Measurements from ENCODE around the gene C5AR1. TPM values are rescaled to one million over a fixed set of nuclear protein-coding genes. Genes with fewer than 3 reads are reported as not detected.

C5AR1 gene
- total and polyA plus RNA-seq, 9 of the 15 experiments (the other 6 are each of a cell fraction or from before 2014, with no cell fraction given) = 0.06 to 1.6 (median 0.28) TPM; not detected in 3

DNA sequence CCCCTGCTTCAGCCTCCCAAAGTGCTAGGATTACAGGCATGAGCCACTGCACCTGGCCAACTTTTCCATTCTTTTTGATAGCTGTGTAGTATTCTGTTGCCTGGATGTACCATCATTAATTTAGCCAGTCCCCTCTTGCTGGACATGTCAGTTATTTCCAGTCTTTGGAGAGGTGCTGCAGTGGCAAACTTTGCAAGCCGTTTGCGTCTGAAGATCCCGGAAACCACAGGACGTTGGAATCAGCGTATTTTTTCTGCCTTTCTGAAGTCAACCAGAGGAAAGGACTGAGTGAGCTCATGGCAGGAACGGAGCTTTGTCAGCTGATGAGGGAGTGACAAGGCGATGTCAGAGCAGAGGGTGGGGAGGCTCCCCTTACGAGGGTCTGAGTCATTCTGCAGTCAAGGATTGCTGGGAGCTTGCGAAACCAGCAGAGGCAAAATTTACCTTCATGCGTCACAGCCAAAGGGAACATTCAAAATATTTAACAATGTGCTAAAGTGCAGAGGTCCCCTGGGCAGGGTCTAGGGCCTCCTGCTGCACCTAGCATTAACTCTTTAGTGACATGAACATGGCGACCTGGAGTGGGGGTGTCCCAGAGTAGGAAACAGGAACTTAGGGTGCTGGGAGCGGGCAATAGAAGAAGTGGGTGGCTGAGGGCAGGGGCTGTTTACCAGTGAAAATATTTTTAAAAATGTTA is 5.6 kb downstream of the C5AR1 start (continued):
- TF ChIP-seq MYBL2 (IDR thresholded peaks at IDR 0.05; ENCODE audit: low read depth) (no peak), MYBL2 (CRISPR knock-in tag; IDR thresholded peaks at IDR 0.05; ENCODE audit: borderline replicate concordance) (no peak), PCBP2 (IDR thresholded peaks at IDR 0.05; ENCODE audit: low read depth, low read length, poor library complexity, severe bottlenecking) (no peak), CSDE1 (IDR thresholded peaks at IDR 0.05) (no peak), HDAC1 (IDR thresholded peaks at IDR 0.05) (peak in 1 of 2 experiments; percentile 70; a peak in 2 of 4 replicates), EHMT2 (IDR thresholded peaks at IDR 0.05) (no peak; the same call in 1 of the 2 replicates), ZNF24 (IDR thresholded peaks at IDR 0.05) (peak; percentile 53; the same call in 1 of the 2 replicates), ZKSCAN3 (CRISPR knock-in tag; IDR thresholded peaks at IDR 0.05) (no peak), MBD2 (IDR thresholded peaks at IDR 0.05; ENCODE audit: borderline replicate concordance, low read depth) (no peak), NEUROD1 (IDR thresholded peaks at IDR 0.05; ENCODE audit: borderline replicate concordance, low read depth, low read length, partially characterized antibody) (peak; percentile 58), PML (IDR thresholded peaks at IDR 0.05; ENCODE audit: low read length) (no peak), MECOM (CRISPR knock-in tag; IDR thresholded peaks at IDR 0.05) (no peak), SRF (CRISPR knock-in tag; IDR thresholded peaks at IDR 0.05) (no peak), GTF2E2 (tag; IDR thresholded peaks at IDR 0.05) (peak; percentile 60; the same call in 1 of the 2 replicates), HCFC1 (IDR thresholded peaks at IDR 0.05; ENCODE audit: low read depth, low read length) (no peak), PPARD (CRISPR knock-in tag; IDR thresholded peaks at IDR 0.05) (no peak)
- TF ChIP-seq, protein P1, sequence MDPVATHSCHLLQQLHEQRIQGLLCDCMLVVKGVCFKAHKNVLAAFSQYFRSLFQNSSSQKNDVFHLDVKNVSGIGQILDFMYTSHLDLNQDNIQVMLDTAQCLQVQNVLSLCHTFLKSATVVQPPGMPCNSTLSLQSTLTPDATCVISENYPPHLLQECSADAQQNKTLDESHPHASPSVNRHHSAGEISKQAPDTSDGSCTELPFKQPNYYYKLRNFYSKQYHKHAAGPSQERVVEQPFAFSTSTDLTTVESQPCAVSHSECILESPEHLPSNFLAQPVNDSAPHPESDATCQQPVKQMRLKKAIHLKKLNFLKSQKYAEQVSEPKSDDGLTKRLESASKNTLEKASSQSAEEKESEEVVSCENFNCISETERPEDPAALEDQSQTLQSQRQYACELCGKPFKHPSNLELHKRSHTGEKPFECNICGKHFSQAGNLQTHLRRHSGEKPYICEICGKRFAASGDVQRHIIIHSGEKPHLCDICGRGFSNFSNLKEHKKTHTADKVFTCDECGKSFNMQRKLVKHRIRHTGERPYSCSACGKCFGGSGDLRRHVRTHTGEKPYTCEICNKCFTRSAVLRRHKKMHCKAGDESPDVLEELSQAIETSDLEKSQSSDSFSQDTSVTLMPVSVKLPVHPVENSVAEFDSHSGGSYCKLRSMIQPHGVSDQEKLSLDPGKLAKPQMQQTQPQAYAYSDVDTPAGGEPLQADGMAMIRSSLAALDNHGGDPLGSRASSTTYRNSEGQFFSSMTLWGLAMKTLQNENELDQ (CRISPR knock-in tag; IDR thresholded peaks at IDR 0.05; ENCODE audit: borderline replicate concordance) = no peak
- TF ChIP-seq, protein P2, sequence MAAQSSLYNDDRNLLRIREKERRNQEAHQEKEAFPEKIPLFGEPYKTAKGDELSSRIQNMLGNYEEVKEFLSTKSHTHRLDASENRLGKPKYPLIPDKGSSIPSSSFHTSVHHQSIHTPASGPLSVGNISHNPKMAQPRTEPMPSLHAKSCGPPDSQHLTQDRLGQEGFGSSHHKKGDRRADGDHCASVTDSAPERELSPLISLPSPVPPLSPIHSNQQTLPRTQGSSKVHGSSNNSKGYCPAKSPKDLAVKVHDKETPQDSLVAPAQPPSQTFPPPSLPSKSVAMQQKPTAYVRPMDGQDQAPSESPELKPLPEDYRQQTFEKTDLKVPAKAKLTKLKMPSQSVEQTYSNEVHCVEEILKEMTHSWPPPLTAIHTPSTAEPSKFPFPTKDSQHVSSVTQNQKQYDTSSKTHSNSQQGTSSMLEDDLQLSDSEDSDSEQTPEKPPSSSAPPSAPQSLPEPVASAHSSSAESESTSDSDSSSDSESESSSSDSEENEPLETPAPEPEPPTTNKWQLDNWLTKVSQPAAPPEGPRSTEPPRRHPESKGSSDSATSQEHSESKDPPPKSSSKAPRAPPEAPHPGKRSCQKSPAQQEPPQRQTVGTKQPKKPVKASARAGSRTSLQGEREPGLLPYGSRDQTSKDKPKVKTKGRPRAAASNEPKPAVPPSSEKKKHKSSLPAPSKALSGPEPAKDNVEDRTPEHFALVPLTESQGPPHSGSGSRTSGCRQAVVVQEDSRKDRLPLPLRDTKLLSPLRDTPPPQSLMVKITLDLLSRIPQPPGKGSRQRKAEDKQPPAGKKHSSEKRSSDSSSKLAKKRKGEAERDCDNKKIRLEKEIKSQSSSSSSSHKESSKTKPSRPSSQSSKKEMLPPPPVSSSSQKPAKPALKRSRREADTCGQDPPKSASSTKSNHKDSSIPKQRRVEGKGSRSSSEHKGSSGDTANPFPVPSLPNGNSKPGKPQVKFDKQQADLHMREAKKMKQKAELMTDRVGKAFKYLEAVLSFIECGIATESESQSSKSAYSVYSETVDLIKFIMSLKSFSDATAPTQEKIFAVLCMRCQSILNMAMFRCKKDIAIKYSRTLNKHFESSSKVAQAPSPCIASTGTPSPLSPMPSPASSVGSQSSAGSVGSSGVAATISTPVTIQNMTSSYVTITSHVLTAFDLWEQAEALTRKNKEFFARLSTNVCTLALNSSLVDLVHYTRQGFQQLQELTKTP (IDR thresholded peaks at IDR 0.05; ENCODE audit: low read depth in 1 of 2, partially characterized antibody in 2 of 2) = peak; percentile 14 to 51
- TF ChIP-seq, protein P3, sequence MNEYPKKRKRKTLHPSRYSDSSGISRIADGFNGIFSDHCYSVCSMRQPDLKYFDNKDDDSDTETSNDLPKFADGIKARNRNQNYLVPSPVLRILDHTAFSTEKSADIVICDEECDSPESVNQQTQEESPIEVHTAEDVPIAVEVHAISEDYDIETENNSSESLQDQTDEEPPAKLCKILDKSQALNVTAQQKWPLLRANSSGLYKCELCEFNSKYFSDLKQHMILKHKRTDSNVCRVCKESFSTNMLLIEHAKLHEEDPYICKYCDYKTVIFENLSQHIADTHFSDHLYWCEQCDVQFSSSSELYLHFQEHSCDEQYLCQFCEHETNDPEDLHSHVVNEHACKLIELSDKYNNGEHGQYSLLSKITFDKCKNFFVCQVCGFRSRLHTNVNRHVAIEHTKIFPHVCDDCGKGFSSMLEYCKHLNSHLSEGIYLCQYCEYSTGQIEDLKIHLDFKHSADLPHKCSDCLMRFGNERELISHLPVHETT (CRISPR knock-in tag; conservative IDR thresholded peaks at IDR 0.05 in 1 of 2, IDR thresholded peaks at IDR 0.05 in 1 of 2) = peak in 1 of 2 experiments; percentile 68; a peak in 1 of 4 replicates

Measured in K562 (cell line).